GM12878 (cell line): Measurements from ENCODE around the gene SPRY2. TPM values are rescaled to one million over a fixed set of nuclear protein-coding genes. Genes with fewer than 3 reads are reported as not detected.

Source experiments
- ATAC-seq: fragments of 200-7000 bp; cut with Tn5 transposase; 3 replicates; pipeline ENCODE4 v1.9.1; 2020; ENCODE audit warnings: mild to moderate bottlenecking, moderate library complexity
- BruUV-seq: library from RNA; stranded (reverse); fragments of 400-500 nt; replicated peaks from 2 replicates; lab custom pipeline; 2021; lab: Mats Ljungman, UMichigan
- CTCF ChIA-PET: fragments of 300-600 bp; sonication (Branson Sonifier 250); formaldehyde crosslinking; extraction: SDS; loops from one replicate; lab custom pipeline; 2021; ENCODE audit warnings: inconsistent platforms; lab: Yijun Ruan, JAX
- POLR2A ChIA-PET: fragments of 350-600 bp; formaldehyde crosslinking; extraction: SDS; loops from one replicate; lab custom pipeline; 2021; ENCODE audit warnings: inconsistent platforms; lab: Charles Lee
- RAD21 ChIA-PET: fragments of 300-600 bp; sonication (Branson Sonifier 250); formaldehyde crosslinking; loops from one replicate; lab custom pipeline; 2023; ENCODE audit warnings: antibody characterized with exemption; ENCODE audit not compliant: unreplicated experiment; lab: Charles Lee
- SMC1A ChIA-PET: fragments of 300-600 bp; sonication (Branson Sonifier 250); formaldehyde crosslinking; loops from one replicate; lab custom pipeline; 2023; ENCODE audit not compliant: unreplicated experiment, uncharacterized antibody; lab: Charles Lee
- DNase-seq: peaks from one replicate; pipeline ENCODE4 v3.0.0-alpha.2; 2011; ENCODE audit warnings: low read depth, low spot score
- FAIRE-seq: peaks from 3 replicates; lab custom pipeline; 2011; peaks lifted over from hg19 to GRCh38; lab: Jason Lieb, UNC
- H2AFZ ChIP-seq: 2 replicates; pipeline ENCODE4 v1.6.0; 2011; ENCODE audit warnings: low read depth, low read length, control low read depth; ENCODE audit not compliant: control insufficient read depth
- H3K27ac ChIP-seq: 2 replicates; pipeline ENCODE4 v1.5.1; 2011; ENCODE audit warnings: control low read depth; ENCODE audit not compliant: control insufficient read depth, insufficient read depth
- H3K27me3 ChIP-seq, 2 experiments: replicated peaks in 1 of 2; 2 replicates each; pipeline versions ENCODE4 v1.6.0 to v1.6.1; 2011; ENCODE audit warnings: low read length in 1 of 2; ENCODE audit not compliant: control insufficient read depth in 2 of 2, insufficient read depth in 2 of 2
- H3K36me3 ChIP-seq, 2 experiments: 2 replicates each; pipeline ENCODE4 v1.5.1; 2011; ENCODE audit warnings: low read length in 1 of 2; ENCODE audit not compliant: control insufficient read depth in 2 of 2, insufficient read depth in 2 of 2
- H3K4me1 ChIP-seq: 2 replicates; pipeline ENCODE4 v1.6.1; 2011; ENCODE audit warnings: mild to moderate bottlenecking, low read length, moderate library complexity, mixed read lengths; ENCODE audit not compliant: control insufficient read depth, insufficient read depth
- H3K4me2 ChIP-seq: 2 replicates; pipeline ENCODE4 v1.6.0; 2011; ENCODE audit warnings: control low read depth; ENCODE audit not compliant: control insufficient read depth, insufficient read depth
- H3K4me3 ChIP-seq: fragments of 200-600 bp; sonication (generic); 2 replicates; pipeline ENCODE4 v1.5.1; 2016
- H3K79me2 ChIP-seq: 2 replicates; pipeline ENCODE4 v1.6.0; 2011; ENCODE audit warnings: low read length; ENCODE audit not compliant: control insufficient read depth, insufficient read depth
- H3K9ac ChIP-seq: 2 replicates; pipeline ENCODE4 v1.8.0; 2011; ENCODE audit warnings: low read length, control low read depth, mixed read lengths; ENCODE audit not compliant: control insufficient read depth, insufficient read depth
- H3K9me3 ChIP-seq: replicated peaks from 3 replicates; pipeline ENCODE4 v1.5.1; 2011; ENCODE audit warnings: mild to moderate bottlenecking, low read length; ENCODE audit not compliant: control insufficient read depth, insufficient read depth
- H4K20me1 ChIP-seq: 2 replicates; pipeline ENCODE4 v1.6.0; 2011; ENCODE audit not compliant: control insufficient read depth, insufficient read depth
- CBX5 ChIP-seq: sonication (generic); IDR thresholded peaks from 2 replicates; pipeline ENCODE4 v1.6.1; 2016; ENCODE audit warnings: low read depth, moderate library complexity, mild to moderate bottlenecking, inconsistent platforms
- SMAD1 ChIP-seq: fragments of 450-650 bp; IDR thresholded peaks from 2 replicates; pipeline ENCODE4 v1.6.1; 2018; ENCODE audit warnings: mild to moderate bottlenecking, low read depth; ENCODE audit not compliant: partially characterized antibody
- SRF ChIP-seq, 2 experiments: IDR thresholded peaks; 2 replicates each; pipeline ENCODE4 v1.6.1; 2011; ENCODE audit warnings: low read depth in 2 of 2, low read length in 2 of 2, mild to moderate bottlenecking in 1 of 2, moderate library complexity in 1 of 2
- WGBS: methylation state at CpG from one replicate; pipeline ENCODE4 v1.1.6; 2016; ENCODE audit warnings: low lambda C conversion rate; ENCODE audit not compliant: insufficient replicate concordance, insufficient coverage; ENCODE audit errors: missing lambda C conversion rate; 5-methylcytosine and 5-hydroxymethylcytosine counted together
- in situ Hi-C: fragments of 300-500 bp; cut with MboI; formaldehyde crosslinking; loops from 9 replicates; pipeline ENCODE4 v1.14.3; 2018; ENCODE audit warnings: mixed read lengths
- intact Hi-C: fragments of 100-400 bp; cut with micrococcal nuclease; formaldehyde crosslinking; loops from one replicate; pipeline ENCODE4 v1.14.2; 2022; ENCODE audit not compliant: unreplicated experiment
- polyA plus RNA-seq, 11 experiments: library from polyadenylated mRNA; depleted of rRNA in 4 of 11; unstranded in 6 of 11; stranded (reverse) in 5 of 11; fragments of >200 nt; fragmentation: Nextera tagmentation in 4 of 11; fragmentation: Illumina TruSeq in 1 of 11; extraction: Ambion mirVana in 4 of 11; extraction: Trizol in 1 of 11; gene quantifications; 1 replicate in 1 of 11; 2 replicates in 10 of 11; pipeline versions ENCODE4 v1.2.1 to v1.2.3, GENCODE V29; 2011 to 2016; ENCODE audit warnings: inconsistent platforms in 2 of 11, missing spikeins in 2 of 11, low read depth in 1 of 11
- total RNA-seq, 4 experiments: library from RNA; depleted of rRNA in 3 of 4; stranded (reverse); fragments of >200 nt in 3 of 4; fragmentation: Illumina TruSeq in 1 of 4; extraction: Trizol in 1 of 4; gene quantifications; 2 replicates each; pipeline versions ENCODE4 v1.2.1 to v1.2.3, GENCODE V29; 2013 to 2021
- TF ChIP-seq, protein P1 (sequence below): IDR thresholded peaks from 2 replicates; pipeline ENCODE4 v1.6.1; 2012; ENCODE audit warnings: mild to moderate bottlenecking, low read depth, low read length
- TF ChIP-seq, protein P2 (sequence below): fragments of 150-350 bp; IDR thresholded peaks from 2 replicates; pipeline ENCODE4 v1.6.1; 2014; ENCODE audit warnings: mild to moderate bottlenecking, low read depth, low read length

SPRY2 gene
- total and polyA plus RNA-seq, 10 of the 15 experiments (the other 5 are each of a cell fraction or from before 2014, with no cell fraction given), result 1.8 to 82.1 (median 9.2) TPM

DNA sequence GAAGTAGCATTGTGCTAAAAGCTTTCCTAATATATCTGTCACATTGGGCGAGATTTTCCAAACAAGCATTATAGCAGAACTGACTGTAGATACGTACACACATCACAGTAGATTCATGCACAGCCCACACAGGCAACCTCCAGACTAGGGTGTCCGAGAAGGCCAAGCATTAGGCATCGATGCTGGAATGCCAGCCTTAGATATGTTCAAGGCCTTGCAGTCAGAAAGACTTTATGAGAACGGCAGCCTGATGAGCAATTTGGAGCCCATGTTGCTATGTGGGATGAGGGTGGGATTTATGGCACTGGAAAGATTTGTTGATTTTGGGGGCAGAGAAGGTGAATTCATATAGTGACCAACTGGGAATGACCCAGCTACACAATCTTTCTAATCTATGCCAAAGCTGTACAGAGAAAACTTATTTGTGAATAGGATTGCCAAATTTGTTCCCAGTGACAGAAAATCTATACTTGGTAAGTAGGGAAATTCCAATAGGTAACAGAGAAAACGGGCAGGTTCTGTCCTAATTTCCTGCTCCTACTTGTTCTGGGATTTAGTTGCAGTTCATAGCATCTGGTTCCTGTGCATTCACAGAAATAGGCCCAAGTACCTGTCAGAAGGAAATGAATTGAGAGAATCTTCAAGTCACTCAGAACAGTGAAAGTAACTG lies 31.0 kb upstream of the SPRY2 start:
- H3K9ac ChIP-seq, result no peak overlapping the region
- in situ Hi-C loops, result no loop called here
- H3K4me2 ChIP-seq, result no peak overlapping the region
- no peaks in the 10 kb centered on the region for H3K9me3 ChIP-seq
- H3K4me1 ChIP-seq, result no peaks in the 10 kb centered on the region
- WGBS, result 26% methylated on average over 6 of the region's 6 CpGs
- H3K4me3 ChIP-seq, result no peak overlapping the region
- POLR2A ChIA-PET, result no interaction called here
- SMC1A ChIA-PET, result interaction anchor here (0.6 to 2.1 kb wide), 7 partner anchors 9 to 44 kb away, joined by 3 to 9 read pairs (median 3); no protein-coding TSS in a partner anchor
- no peak overlapping the region for H3K27ac ChIP-seq
- DNase-seq (no peak), FAIRE-seq (no peak), ATAC-seq (no peak)
- no peaks in the 10 kb centered on the region for H3K27me3 ChIP-seq
- no peak overlapping the region for H2AFZ ChIP-seq
- CTCF ChIA-PET, result interaction anchor here (0.8 to 1.6 kb wide), 3 partner anchors 13 to 644 kb away, joined by 3 to 4 read pairs (median 3); no protein-coding TSS in a partner anchor
- no peaks in the 10 kb centered on the region for H3K36me3 ChIP-seq
- no peak for TF ChIP-seq CBX5
- TF ChIP-seq SMAD1, result no peak
- no peak for TF ChIP-seq SRF (IDR thresholded peaks at IDR 0.05; ENCODE audit: low read depth in 2 of 2, low read length in 2 of 2)
- TF ChIP-seq, protein P1, sequence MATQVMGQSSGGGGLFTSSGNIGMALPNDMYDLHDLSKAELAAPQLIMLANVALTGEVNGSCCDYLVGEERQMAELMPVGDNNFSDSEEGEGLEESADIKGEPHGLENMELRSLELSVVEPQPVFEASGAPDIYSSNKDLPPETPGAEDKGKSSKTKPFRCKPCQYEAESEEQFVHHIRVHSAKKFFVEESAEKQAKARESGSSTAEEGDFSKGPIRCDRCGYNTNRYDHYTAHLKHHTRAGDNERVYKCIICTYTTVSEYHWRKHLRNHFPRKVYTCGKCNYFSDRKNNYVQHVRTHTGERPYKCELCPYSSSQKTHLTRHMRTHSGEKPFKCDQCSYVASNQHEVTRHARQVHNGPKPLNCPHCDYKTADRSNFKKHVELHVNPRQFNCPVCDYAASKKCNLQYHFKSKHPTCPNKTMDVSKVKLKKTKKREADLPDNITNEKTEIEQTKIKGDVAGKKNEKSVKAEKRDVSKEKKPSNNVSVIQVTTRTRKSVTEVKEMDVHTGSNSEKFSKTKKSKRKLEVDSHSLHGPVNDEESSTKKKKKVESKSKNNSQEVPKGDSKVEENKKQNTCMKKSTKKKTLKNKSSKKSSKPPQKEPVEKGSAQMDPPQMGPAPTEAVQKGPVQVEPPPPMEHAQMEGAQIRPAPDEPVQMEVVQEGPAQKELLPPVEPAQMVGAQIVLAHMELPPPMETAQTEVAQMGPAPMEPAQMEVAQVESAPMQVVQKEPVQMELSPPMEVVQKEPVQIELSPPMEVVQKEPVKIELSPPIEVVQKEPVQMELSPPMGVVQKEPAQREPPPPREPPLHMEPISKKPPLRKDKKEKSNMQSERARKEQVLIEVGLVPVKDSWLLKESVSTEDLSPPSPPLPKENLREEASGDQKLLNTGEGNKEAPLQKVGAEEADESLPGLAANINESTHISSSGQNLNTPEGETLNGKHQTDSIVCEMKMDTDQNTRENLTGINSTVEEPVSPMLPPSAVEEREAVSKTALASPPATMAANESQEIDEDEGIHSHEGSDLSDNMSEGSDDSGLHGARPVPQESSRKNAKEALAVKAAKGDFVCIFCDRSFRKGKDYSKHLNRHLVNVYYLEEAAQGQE, result no peak
- TF ChIP-seq, protein P2, sequence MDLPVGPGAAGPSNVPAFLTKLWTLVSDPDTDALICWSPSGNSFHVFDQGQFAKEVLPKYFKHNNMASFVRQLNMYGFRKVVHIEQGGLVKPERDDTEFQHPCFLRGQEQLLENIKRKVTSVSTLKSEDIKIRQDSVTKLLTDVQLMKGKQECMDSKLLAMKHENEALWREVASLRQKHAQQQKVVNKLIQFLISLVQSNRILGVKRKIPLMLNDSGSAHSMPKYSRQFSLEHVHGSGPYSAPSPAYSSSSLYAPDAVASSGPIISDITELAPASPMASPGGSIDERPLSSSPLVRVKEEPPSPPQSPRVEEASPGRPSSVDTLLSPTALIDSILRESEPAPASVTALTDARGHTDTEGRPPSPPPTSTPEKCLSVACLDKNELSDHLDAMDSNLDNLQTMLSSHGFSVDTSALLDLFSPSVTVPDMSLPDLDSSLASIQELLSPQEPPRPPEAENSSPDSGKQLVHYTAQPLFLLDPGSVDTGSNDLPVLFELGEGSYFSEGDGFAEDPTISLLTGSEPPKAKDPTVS, result no peak
- H4K20me1 ChIP-seq, result no peaks in the 10 kb centered on the region
- intact Hi-C loops, result no loop called here
- BruUV-seq, result no TSS peak
- H3K79me2 ChIP-seq, result no peaks in the 10 kb centered on the region
- RAD21 ChIA-PET, result interaction anchor here (1.4 to 1.9 kb wide), 2 partner anchors 27 to 30 kb away, joined by 3 to 5 read pairs; no protein-coding TSS in a partner anchor
